Astrocyte (in vitro differentiated cells and primary cell): ENCODE results near the gene PHACTR4. TPM values are rescaled to one million over a fixed set of nuclear protein-coding genes. Genes with fewer than 3 reads are reported as not detected.
"Not testable (repeated sequence)": the region's sequence is repeated elsewhere in the genome, so short reads cannot be mapped to it uniquely, and the experiment has no call there.

ENCODE experiments used
- DNase-seq: peaks from one replicate; pipeline ENCODE4 v3.0.0-alpha.2; 2010; ENCODE audit warnings: low read depth
- FAIRE-seq: peaks from 2 replicates; lab custom pipeline; 2011; peaks lifted over from hg19 to GRCh38; lab: Jason Lieb, UNC
- H2AFZ ChIP-seq: 2 replicates; pipeline ENCODE4 v1.6.0; 2012; ENCODE audit warnings: low read depth, low read length, inconsistent platforms
- H3K27ac ChIP-seq: 2 replicates; pipeline ENCODE4 v1.5.1; 2011; ENCODE audit warnings: low read depth, low read length, inconsistent platforms
- H3K27me3 ChIP-seq: 2 replicates; pipeline ENCODE4 v1.6.0; 2011; ENCODE audit warnings: low read length, inconsistent platforms; ENCODE audit not compliant: insufficient read depth
- H3K36me3 ChIP-seq: 2 replicates; pipeline ENCODE4 v1.5.1; 2011; ENCODE audit warnings: low read length, inconsistent platforms; ENCODE audit not compliant: insufficient read depth
- H3K4me1 ChIP-seq: 2 replicates; pipeline ENCODE4 v1.5.1; 2011; ENCODE audit warnings: low read length, inconsistent platforms; ENCODE audit not compliant: insufficient read depth
- H3K4me2 ChIP-seq: 2 replicates; pipeline ENCODE4 v1.6.0; 2012; ENCODE audit warnings: low read length, inconsistent platforms
- H3K4me3 ChIP-seq: 2 replicates; pipeline ENCODE4 v1.5.1; 2011; ENCODE audit warnings: low read depth, mild to moderate bottlenecking, low read length, inconsistent platforms; ENCODE audit not compliant: insufficient read depth
- H3K79me2 ChIP-seq: 2 replicates; pipeline ENCODE4 v1.6.0; 2012; ENCODE audit warnings: mild to moderate bottlenecking, low read length, inconsistent platforms; ENCODE audit not compliant: insufficient read depth
- H3K9ac ChIP-seq: 2 replicates; pipeline ENCODE4 v1.6.0; 2012; ENCODE audit warnings: mild to moderate bottlenecking, low read length, inconsistent platforms
- H3K9me3 ChIP-seq: 2 replicates; pipeline ENCODE4 v1.5.1; 2012; ENCODE audit warnings: low read depth, mild to moderate bottlenecking, low read length, inconsistent platforms; ENCODE audit not compliant: insufficient read depth
- H4K20me1 ChIP-seq: 2 replicates; pipeline ENCODE4 v1.6.0; 2012; ENCODE audit warnings: low read length, inconsistent platforms; ENCODE audit not compliant: insufficient read depth
- H3K27ac Mint-ChIP-seq: one replicate; pipeline ENCODE4 v1.8.0; 2021; ENCODE audit warnings: mild to moderate bottlenecking, mixed read lengths; ENCODE audit not compliant: unreplicated experiment
- H3K27me3 Mint-ChIP-seq: one replicate; pipeline ENCODE4 v1.8.0; 2021; ENCODE audit warnings: low read depth, mixed read lengths; ENCODE audit not compliant: unreplicated experiment
- H3K36me3 Mint-ChIP-seq: one replicate; pipeline ENCODE4 v1.8.0; 2021; ENCODE audit warnings: low read depth, mixed read lengths; ENCODE audit not compliant: unreplicated experiment
- H3K4me1 Mint-ChIP-seq: one replicate; pipeline ENCODE4 v1.8.0; 2021; ENCODE audit warnings: low read depth, mixed read lengths; ENCODE audit not compliant: unreplicated experiment
- H3K4me3 Mint-ChIP-seq: one replicate; pipeline ENCODE4 v1.8.0; 2021; ENCODE audit warnings: mild to moderate bottlenecking, moderate library complexity, mixed read lengths; ENCODE audit not compliant: unreplicated experiment
- H3K9me3 Mint-ChIP-seq: one replicate; pipeline ENCODE4 v1.8.0; 2021; ENCODE audit warnings: mild to moderate bottlenecking, mixed read lengths; ENCODE audit not compliant: unreplicated experiment
- EZH2 ChIP-seq: IDR thresholded peaks from 2 replicates; pipeline ENCODE4 v1.6.1; 2012; ENCODE audit warnings: mild to moderate bottlenecking, low read length, inconsistent platforms; ENCODE audit not compliant: insufficient read depth
- total RNA-seq: library from RNA; stranded (reverse); gene quantifications from 2 replicates; pipeline ENCODE4 v1.2.1, GENCODE V29; 2021
- TF ChIP-seq, protein P1 (sequence below): IDR thresholded peaks from 2 replicates; pipeline ENCODE4 v1.5.1; 2011; ENCODE audit warnings: low read depth, mild to moderate bottlenecking, inconsistent platforms, low read length, moderate library complexity; ENCODE audit not compliant: insufficient read depth

Gene PHACTR4
- total RNA-seq, 1 donor from 2014 or later = 78.5 TPM

GRCh38 chr1:28521502-28522164 lies 152.1 kb downstream of the PHACTR4 start:
- Histone ChIP-seq H3K79me2 (peaks cover 74% of the 10 kb centered on the region), H4K20me1 (peaks cover 70% of the 10 kb centered on the region), H3K4me1 (peaks cover 14% of the 10 kb centered on the region), H3K9ac (no peak overlapping the region), H3K36me3 (peaks cover 5% of the 10 kb centered on the region), H2AFZ (no peak overlapping the region), H3K27me3 (no peaks in the 10 kb centered on the region), H3K9me3 (no peaks in the 10 kb centered on the region), H3K4me2 (no peak overlapping the region), H3K4me3 (no peak overlapping the region), H3K27ac (no peak overlapping the region)
- H3K27me3 Mint-ChIP-seq = no peaks in the 10 kb centered on the region
- H3K9me3 Mint-ChIP-seq = no peaks in the 10 kb centered on the region
- H3K4me3 Mint-ChIP-seq = no peak overlapping the region
- peaks cover 3% of the 10 kb centered on the region for H3K36me3 Mint-ChIP-seq
- DNase-seq = no peak
- H3K4me1 Mint-ChIP-seq = peaks cover 11% of the 10 kb centered on the region
- peak overlapping the region; percentile 8 for H3K27ac Mint-ChIP-seq
- TF ChIP-seq, protein P1, sequence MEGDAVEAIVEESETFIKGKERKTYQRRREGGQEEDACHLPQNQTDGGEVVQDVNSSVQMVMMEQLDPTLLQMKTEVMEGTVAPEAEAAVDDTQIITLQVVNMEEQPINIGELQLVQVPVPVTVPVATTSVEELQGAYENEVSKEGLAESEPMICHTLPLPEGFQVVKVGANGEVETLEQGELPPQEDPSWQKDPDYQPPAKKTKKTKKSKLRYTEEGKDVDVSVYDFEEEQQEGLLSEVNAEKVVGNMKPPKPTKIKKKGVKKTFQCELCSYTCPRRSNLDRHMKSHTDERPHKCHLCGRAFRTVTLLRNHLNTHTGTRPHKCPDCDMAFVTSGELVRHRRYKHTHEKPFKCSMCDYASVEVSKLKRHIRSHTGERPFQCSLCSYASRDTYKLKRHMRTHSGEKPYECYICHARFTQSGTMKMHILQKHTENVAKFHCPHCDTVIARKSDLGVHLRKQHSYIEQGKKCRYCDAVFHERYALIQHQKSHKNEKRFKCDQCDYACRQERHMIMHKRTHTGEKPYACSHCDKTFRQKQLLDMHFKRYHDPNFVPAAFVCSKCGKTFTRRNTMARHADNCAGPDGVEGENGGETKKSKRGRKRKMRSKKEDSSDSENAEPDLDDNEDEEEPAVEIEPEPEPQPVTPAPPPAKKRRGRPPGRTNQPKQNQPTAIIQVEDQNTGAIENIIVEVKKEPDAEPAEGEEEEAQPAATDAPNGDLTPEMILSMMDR = no peak
- no peak for TF ChIP-seq EZH2
- no peak for FAIRE-seq

DNA sequence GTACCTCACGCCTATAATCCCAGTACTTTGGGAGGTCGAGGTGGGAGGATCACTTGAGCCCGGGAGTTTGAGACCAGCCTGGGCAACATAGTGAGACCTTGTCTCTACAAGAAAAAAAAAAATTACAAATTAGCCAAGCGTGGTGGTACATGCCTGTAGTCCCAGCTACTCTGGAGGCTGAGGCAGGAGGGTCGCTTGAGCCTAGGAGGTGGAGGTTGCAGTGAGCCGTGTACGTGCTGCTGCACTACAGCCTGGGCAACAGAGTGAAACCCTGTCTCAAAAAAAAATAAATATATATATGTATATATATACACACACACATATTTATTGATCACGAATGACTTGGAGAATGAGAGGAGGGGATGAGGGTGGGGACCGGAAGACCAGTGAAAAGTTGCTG lies 153.0 kb downstream of the PHACTR4 start:
- H3K9ac ChIP-seq, H3K4me2 ChIP-seq, H3K27ac Mint-ChIP-seq, H3K4me3 ChIP-seq, H3K27me3 Mint-ChIP-seq, H3K36me3 ChIP-seq, H3K36me3 Mint-ChIP-seq, FAIRE-seq, H3K9me3 ChIP-seq, H3K27ac ChIP-seq, H3K4me3 Mint-ChIP-seq, H3K27me3 ChIP-seq, H2AFZ ChIP-seq, H3K9me3 Mint-ChIP-seq, DNase-seq: not testable (repeated sequence)
- Histone ChIP-seq H3K4me1 (peaks cover 12% of the 10 kb centered on the region), H4K20me1 (peaks cover 61% of the 10 kb centered on the region), H3K79me2 (peaks cover 82% of the 10 kb centered on the region)
- peaks cover 10% of the 10 kb centered on the region for H3K4me1 Mint-ChIP-seq

DNA sequence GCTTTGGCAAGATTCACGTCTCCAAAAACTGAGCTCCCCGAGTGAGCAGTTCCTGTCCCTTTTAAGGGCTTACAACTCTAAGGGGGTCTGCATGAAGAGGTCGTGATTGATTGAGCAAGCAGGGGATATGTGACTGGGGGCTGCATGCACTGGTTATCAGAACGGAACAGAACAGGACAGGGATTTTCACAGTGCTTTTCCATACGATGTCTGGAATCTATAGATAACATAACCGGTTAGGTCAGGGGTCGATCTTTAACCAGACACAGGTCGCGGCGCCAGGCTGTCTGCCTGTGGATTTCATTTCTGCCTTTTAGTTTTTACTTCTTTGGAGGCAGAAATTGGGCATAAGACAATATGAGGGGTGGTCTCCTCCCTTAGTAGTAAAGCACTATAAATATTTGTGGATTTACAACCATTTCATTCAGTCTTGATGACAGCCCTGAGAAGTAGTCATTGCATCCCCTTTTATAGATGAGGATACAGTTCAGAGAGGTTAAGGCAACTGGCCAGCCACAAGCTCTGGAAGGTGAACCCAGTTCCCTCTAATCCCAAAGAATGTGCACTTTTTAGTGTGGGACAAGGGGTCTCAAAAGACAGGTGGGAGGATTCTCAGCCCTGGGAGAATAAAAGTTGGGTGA lies 155.6 kb downstream of the PHACTR4 start:
- not testable (repeated sequence) for H3K4me2 ChIP-seq, H3K9ac ChIP-seq, H2AFZ ChIP-seq, H3K4me3 Mint-ChIP-seq, H3K4me1 Mint-ChIP-seq, H3K27me3 ChIP-seq, H3K27me3 Mint-ChIP-seq, DNase-seq, H3K4me3 ChIP-seq, H3K9me3 Mint-ChIP-seq, H3K27ac Mint-ChIP-seq, H3K4me1 ChIP-seq, H3K36me3 Mint-ChIP-seq, H3K27ac ChIP-seq, FAIRE-seq, H3K9me3 ChIP-seq, H3K36me3 ChIP-seq
- Histone ChIP-seq H4K20me1 (peaks cover 44% of the 10 kb centered on the region), H3K79me2 (peaks cover 85% of the 10 kb centered on the region)
